Thyroid gland (tissue), 4 donors: ENCODE data around the gene SAMHD1. TPM values are rescaled to one million over a fixed set of nuclear protein-coding genes. Genes with fewer than 3 reads are reported as not detected.
"Not testable (repeated sequence)": the region's sequence is repeated elsewhere in the genome, so short reads cannot be mapped to it uniquely, and the experiment has no call there.

Source experiments
- DNase-seq, 2 donors: peaks; one replicate each; pipeline ENCODE4 v3.0.0-alpha.2; 2019
- H3K27ac ChIP-seq, 3 donors: fragments of 200-600 bp; sonication (generic); 1 replicate in 2 of 3; 2 replicates in 1 of 3; pipeline ENCODE4 v1.5.1; 2016 to 2019; ENCODE audit warnings: mild to moderate bottlenecking in 1 of 3, moderate library complexity in 1 of 3
- H3K27me3 ChIP-seq: fragments of 200-600 bp; sonication (generic); one replicate; pipeline ENCODE4 v1.5.1; 2019
- H3K36me3 ChIP-seq, 2 donors: fragments of 200-600 bp; sonication (generic); one replicate each; pipeline ENCODE4 v1.5.1; 2016 to 2019
- H3K4me1 ChIP-seq, 2 donors: fragments of 200-600 bp; sonication (generic); one replicate each; pipeline ENCODE4 v1.5.1; 2017 to 2019
- H3K4me3 ChIP-seq, 3 donors: fragments of 200-600 bp; sonication (generic); replicated peaks in 1 of 3; 1 replicate in 2 of 3; 2 replicates in 1 of 3; pipeline ENCODE4 v1.5.1; 2016; ENCODE audit warnings: mild to moderate bottlenecking in 1 of 3
- H3K9me3 ChIP-seq: fragments of 200-600 bp; sonication (generic); one replicate; pipeline ENCODE4 v1.5.1; 2017
- POLR2A ChIP-seq, 2 donors: fragments of 450-650 bp; IDR thresholded peaks; one replicate each; pipeline ENCODE4 v1.6.1; 2017; ENCODE audit warnings: antibody characterized with exemption in 2 of 2, mild to moderate bottlenecking in 2 of 2, moderate library complexity in 1 of 2
- WGBS, 2 donors: methylation state at CpG; one replicate each; pipeline ENCODE4 v1.1.5; 2017; 5-methylcytosine and 5-hydroxymethylcytosine counted together
- intact Hi-C: fragments of 100-400 bp; cut with DNase I; formaldehyde crosslinking; loops from one replicate; pipeline ENCODE4 v1.15.1; 2023
- total RNA-seq, 4 donors: library from RNA; depleted of rRNA; stranded (reverse); fragments of >200 nt; gene quantifications; one replicate each; pipeline ENCODE4 v1.2.3, GENCODE V29; 2016
- TF ChIP-seq, protein P1 (sequence below), 6 experiments: fragments of 200-600 bp in 3 of 6; fragments of 450-650 bp in 3 of 6; sonication (generic) in 3 of 6; IDR thresholded peaks; one replicate each; pipeline ENCODE4 v1.5.1; 2016 to 2019; ENCODE audit warnings: antibody characterized with exemption in 6 of 6, mild to moderate bottlenecking in 2 of 6, inconsistent platforms in 1 of 6, moderate library complexity in 1 of 6

The SAMHD1 gene
- total RNA-seq, 4 donors from 2014 or later, result 60.6 to 227 (median 112) TPM

DNA sequence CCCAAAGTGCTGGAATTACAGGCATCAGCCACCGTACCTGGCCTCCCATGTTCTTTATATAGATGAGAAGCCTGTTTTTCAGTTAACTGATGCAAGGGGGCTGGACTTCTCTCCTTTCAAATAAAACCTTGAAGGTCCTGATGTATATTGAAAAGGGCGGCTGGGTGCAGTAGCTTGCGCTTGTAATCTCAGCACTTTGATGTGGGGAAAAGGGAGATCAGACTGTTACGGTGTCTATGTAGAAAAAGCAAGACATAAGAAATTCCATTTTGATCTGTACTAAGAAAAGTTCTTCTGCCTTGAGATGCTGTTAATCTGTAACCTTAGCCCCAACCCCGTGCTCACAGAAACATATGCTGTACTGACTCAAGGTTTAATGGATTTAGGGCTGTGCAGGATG lies 16.1 kb upstream of the SAMHD1 start:
- intact Hi-C loops, result no loop called here
- 96 to 97% methylated on average over 5 of the region's 5 CpGs for whole genome bisulfite sequencing, 2 donors
- Histone ChIP-seq H3K27ac (no peak overlapping the region), H3K4me1 (no peaks in the 10 kb centered on the region), H3K27me3 (no peaks in the 10 kb centered on the region), H3K4me3 (no peak overlapping the region), H3K9me3 (no peaks in the 10 kb centered on the region), H3K36me3 (no peaks in the 10 kb centered on the region)
- TF ChIP-seq POLR2A (IDR thresholded peaks at IDR 0.05), result no peak
- TF ChIP-seq, protein P1, sequence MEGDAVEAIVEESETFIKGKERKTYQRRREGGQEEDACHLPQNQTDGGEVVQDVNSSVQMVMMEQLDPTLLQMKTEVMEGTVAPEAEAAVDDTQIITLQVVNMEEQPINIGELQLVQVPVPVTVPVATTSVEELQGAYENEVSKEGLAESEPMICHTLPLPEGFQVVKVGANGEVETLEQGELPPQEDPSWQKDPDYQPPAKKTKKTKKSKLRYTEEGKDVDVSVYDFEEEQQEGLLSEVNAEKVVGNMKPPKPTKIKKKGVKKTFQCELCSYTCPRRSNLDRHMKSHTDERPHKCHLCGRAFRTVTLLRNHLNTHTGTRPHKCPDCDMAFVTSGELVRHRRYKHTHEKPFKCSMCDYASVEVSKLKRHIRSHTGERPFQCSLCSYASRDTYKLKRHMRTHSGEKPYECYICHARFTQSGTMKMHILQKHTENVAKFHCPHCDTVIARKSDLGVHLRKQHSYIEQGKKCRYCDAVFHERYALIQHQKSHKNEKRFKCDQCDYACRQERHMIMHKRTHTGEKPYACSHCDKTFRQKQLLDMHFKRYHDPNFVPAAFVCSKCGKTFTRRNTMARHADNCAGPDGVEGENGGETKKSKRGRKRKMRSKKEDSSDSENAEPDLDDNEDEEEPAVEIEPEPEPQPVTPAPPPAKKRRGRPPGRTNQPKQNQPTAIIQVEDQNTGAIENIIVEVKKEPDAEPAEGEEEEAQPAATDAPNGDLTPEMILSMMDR (IDR thresholded peaks at IDR 0.05), result no peak
- DNase-seq, result no peak

DNA sequence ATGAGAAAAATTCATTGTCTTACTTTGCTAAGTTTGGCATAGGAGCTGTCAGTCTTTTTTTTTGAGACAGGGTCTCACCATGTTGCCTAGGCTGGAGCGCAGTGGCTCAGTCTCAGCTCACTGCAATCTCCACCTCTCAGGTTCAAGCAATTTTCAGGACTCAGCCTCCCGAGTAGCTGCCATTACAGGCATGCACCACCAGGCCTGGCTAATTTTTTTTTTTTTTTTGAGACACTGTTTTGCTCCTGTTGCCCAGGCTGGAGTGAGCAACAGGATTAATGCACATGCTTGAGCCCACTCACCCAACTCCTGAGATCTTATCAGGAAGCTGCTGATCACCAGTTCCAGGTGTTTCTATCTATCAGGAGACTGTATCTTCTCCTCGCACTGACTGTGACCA lies 15.5 kb upstream of the SAMHD1 start:
- H3K9me3 ChIP-seq, H3K36me3 ChIP-seq, H3K4me1 ChIP-seq, H3K27me3 ChIP-seq, H3K4me3 ChIP-seq, H3K27ac ChIP-seq, intact Hi-C loops, DNase-seq: not testable (repeated sequence)
- WGBS, 2 donors, result 92 to 96% methylated on average over 3 of the region's 3 CpGs

DNA sequence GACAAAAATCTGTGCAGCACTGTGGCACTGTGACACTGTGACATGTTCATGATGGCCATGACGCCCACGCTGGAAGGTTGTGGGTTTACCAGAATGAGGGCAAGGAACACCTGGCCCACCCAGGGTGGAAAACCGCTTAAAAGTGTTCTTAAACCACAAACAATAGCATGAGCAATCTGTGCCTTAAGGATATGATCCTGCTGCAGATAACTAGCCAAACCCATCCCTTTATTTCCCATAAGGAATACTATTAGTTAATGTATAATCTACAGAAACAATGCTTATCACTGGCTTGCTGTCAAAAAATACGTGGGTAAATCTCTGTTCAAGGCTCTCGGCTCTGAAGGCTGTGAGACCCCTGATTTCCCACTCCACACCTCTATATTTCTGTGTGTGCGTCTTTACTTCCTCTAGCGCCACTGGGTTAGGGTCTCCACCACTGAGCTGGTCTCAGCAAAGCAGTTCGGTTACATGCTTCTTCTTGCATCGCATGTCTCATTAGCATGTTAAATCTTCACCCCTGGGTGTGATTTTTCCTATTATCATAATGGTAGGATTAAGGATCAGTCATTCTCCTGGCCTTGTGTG lies 10.9 kb upstream of the SAMHD1 start:
- intact Hi-C loops, H3K9me3 ChIP-seq, H3K36me3 ChIP-seq, H3K4me1 ChIP-seq, H3K27me3 ChIP-seq, H3K4me3 ChIP-seq, DNase-seq, H3K27ac ChIP-seq: not testable (repeated sequence)
- WGBS, 2 donors, result 86 to 90% methylated on average over 9 of the region's 9 CpGs

DNA sequence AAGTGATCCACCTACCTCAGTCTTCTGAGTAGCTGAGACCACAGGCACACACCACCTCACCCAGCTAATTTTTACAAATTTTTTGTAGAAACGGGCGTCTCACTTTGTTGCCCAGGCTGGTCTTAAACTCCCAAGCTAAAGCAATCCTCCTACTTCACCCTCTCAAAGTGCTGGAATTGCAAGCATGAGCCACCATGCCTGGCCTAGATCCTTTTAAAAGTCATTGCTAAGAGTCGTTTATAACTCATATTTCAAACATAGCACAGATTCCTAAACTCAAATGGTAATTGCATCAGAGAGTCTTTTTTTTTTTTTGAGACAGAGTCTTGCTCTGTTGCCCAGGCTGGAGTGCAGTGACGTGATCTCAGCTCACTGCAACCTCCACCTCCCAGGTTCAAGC lies 7.7 kb upstream of the SAMHD1 start:
- no peaks in the 10 kb centered on the region for H3K9me3 ChIP-seq
- H3K4me1 ChIP-seq, result peaks cover 14 to 15% of the 10 kb centered on the region in 2 donors
- H3K36me3 ChIP-seq, result no peaks in the 10 kb centered on the region
- intact Hi-C loops, result no loop called here
- H3K27me3 ChIP-seq, result no peaks in the 10 kb centered on the region
- H3K4me3 ChIP-seq, result no peak overlapping the region
- no peak overlapping the region for H3K27ac ChIP-seq
- TF ChIP-seq POLR2A (IDR thresholded peaks at IDR 0.05), result no peak
- TF ChIP-seq, protein P1 (IDR thresholded peaks at IDR 0.05), result no peak
- no peak for DNase-seq
- 75 to 77% methylated on average over 4 of the region's 4 CpGs for WGBS, 2 donors

DNA sequence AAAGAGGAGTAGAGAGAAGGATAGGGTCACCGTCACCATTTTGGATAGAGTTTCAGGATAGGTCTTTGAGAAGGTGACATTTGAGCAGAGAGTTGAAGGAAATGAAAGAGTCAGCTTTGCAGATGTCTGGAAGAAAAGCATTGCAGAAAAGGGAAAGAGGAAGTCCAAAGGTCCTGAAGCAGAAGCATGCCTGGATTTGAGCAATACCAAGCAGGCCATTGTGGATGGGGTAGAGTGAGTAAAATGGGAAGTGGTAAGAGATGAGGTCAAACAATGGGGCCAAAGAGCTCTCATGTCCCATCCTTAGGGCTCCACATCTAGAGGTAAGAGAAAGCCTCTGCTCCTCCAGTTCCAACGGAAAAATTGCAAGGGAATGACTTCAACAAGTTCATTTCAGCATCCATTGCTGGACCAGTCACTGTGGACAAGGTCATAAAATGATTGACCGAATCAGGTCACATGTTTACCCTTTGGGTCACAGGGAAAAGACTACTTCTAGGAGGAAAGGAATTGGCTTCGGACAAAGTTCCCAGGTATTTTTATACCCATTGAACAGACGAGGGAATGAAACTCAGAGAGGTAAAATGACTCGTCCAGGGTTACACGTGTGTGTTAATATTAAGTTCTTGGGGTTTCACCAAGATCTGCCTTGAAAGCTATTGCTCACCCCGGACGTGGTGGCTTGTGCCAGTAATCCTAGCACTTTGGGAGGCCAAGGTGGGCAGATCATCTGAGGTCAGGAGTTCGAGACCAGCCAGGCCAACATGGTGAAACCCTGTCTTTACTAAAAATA lies 6.6 kb upstream of the SAMHD1 start:
- WGBS, 2 donors, result 88 to 91% methylated on average over 10 of the region's 10 CpGs
- H3K4me3 ChIP-seq, result no peak overlapping the region

DNA sequence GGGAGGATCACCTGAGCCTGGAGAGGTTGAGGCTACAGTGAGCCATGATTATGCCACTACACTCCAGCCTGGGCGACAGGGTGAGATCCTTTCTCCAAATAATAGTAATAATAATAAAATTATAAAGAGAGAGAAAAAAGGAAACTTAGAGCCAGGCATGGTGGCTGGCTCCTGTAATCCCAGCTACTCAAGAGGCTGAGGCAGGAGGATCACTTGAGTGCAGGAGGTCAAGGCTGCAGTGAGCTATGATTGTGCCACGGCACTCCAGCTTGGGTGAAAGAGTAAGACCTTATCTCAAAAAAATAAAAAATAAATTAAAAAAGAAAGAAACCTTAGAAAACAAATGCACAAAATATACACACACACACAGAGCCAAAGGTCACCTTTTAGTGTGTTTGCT lies 5.2 kb upstream of the SAMHD1 start:
- Histone ChIP-seq H3K36me3 (no peaks in the 10 kb centered on the region), H3K4me1 (peaks cover 16% of the 10 kb centered on the region in 2 donors), H3K27me3 (no peaks in the 10 kb centered on the region), H3K4me3 (no peak overlapping the region), H3K9me3 (no peaks in the 10 kb centered on the region), H3K27ac (no peak overlapping the region)
- TF ChIP-seq, protein P1 (IDR thresholded peaks at IDR 0.05), result no peak
- TF ChIP-seq POLR2A (IDR thresholded peaks at IDR 0.05), result no peak
- 93 to 96% methylated on average over 2 of the region's 2 CpGs for WGBS, 2 donors
- DNase-seq, result no peak
- intact Hi-C loops, result no loop called here

More for the DNA sequence above, 6.6 kb upstream of the SAMHD1 start:
- no peaks in the 10 kb centered on the region for H3K9me3 ChIP-seq
- intact Hi-C loops, result no loop called here
- H3K4me1 ChIP-seq, result peaks cover 16% of the 10 kb centered on the region in 2 donors
- H3K27me3 ChIP-seq, result no peaks in the 10 kb centered on the region
- H3K27ac ChIP-seq, result no peak overlapping the region
- DNase-seq, result no peak
- TF ChIP-seq, protein P1 (IDR thresholded peaks at IDR 0.05), result no peak
- TF ChIP-seq POLR2A (IDR thresholded peaks at IDR 0.05), result no peak
- H3K36me3 ChIP-seq, result no peaks in the 10 kb centered on the region
